Endothelial cell of umbilical vein (primary cell): ENCODE results near the gene HGF. TPM values are rescaled to one million over a fixed set of nuclear protein-coding genes. Genes with fewer than 3 reads are reported as not detected.

ENCODE experiments used
- BruUV-seq: library from RNA; stranded (reverse); fragments of 400-500 nt; replicated peaks from 2 replicates; lab custom pipeline; 2021; lab: Mats Ljungman, UMichigan
- CTCF ChIA-PET: fragments of 300-600, 350-600 bp; sonication (Branson Sonifier 250); formaldehyde crosslinking; loops from one replicate; lab custom pipeline; 2021; ENCODE audit warnings: antibody characterized with exemption, inconsistent platforms; lab: Charles Lee
- POLR2A ChIA-PET: fragments of 300-600, 350-600 bp; sonication (Branson Sonifier 250); formaldehyde crosslinking; loops from one replicate; lab custom pipeline; 2021; ENCODE audit warnings: antibody characterized with exemption, inconsistent platforms; lab: Charles Lee
- DNase-seq: peaks from one replicate; pipeline ENCODE4 v3.0.0-alpha.2; 2011; ENCODE audit warnings: low read depth, low spot score
- FAIRE-seq: peaks from 2 replicates; lab custom pipeline; 2011; peaks lifted over from hg19 to GRCh38; lab: Jason Lieb, UNC
- H2AFZ ChIP-seq: 2 replicates; pipeline ENCODE4 v1.6.0; 2012; ENCODE audit warnings: low read depth, low read length, control low read depth, inconsistent platforms
- H3K27ac ChIP-seq: 2 replicates; pipeline ENCODE4 v1.5.1; 2011; ENCODE audit warnings: low read depth, mild to moderate bottlenecking, control low read depth, low read length, moderate library complexity; ENCODE audit not compliant: insufficient read depth
- H3K27me3 ChIP-seq, 2 experiments: 2 replicates each; pipeline versions ENCODE4 v1.6.0 to v1.6.1; 2011; ENCODE audit warnings: low read length in 2 of 2, mixed read lengths in 1 of 2; ENCODE audit not compliant: control insufficient read depth in 2 of 2, insufficient read depth in 2 of 2
- H3K36me3 ChIP-seq, 2 experiments: 2 replicates in 1 of 2; 3 replicates in 1 of 2; pipeline ENCODE4 v1.5.1; 2011; ENCODE audit warnings: low read length in 2 of 2, mild to moderate bottlenecking in 1 of 2, moderate library complexity in 1 of 2; ENCODE audit not compliant: control insufficient read depth in 2 of 2, insufficient read depth in 2 of 2; ENCODE audit errors: extremely low read depth in 1 of 2
- H3K4me1 ChIP-seq: 3 replicates; pipeline ENCODE4 v1.5.1; 2011; ENCODE audit warnings: mild to moderate bottlenecking, low read length; ENCODE audit not compliant: control insufficient read depth, insufficient read depth; ENCODE audit errors: extremely low read depth
- H3K4me2 ChIP-seq: 2 replicates; pipeline ENCODE4 v1.6.1; 2011; ENCODE audit warnings: low read length, control low read depth, mixed read lengths; ENCODE audit not compliant: insufficient read depth
- H3K4me3 ChIP-seq, 3 experiments: fragments of 200-600 bp in 1 of 3; sonication (generic), shearing (Covaris generic) in 1 of 3; replicated peaks in 1 of 3; 2 replicates each; pipeline ENCODE4 v1.5.1; 2011 to 2016; ENCODE audit warnings: control low read depth in 3 of 3, low read length in 3 of 3, mild to moderate bottlenecking in 2 of 3, inconsistent platforms in 1 of 3, low read depth in 1 of 3, moderate library complexity in 1 of 3; ENCODE audit not compliant: insufficient read depth in 1 of 3
- H3K79me2 ChIP-seq: 2 replicates; pipeline ENCODE4 v1.6.0; 2012; ENCODE audit warnings: low read length, inconsistent platforms; ENCODE audit not compliant: control insufficient read depth, insufficient read depth
- H3K9ac ChIP-seq: replicated peaks from 2 replicates; pipeline ENCODE3; 2011; ENCODE audit warnings: low read length, control low read depth; ENCODE audit not compliant: insufficient read depth; ENCODE audit errors: extremely low read depth
- H3K9me1 ChIP-seq: replicated peaks from 3 replicates; pipeline ENCODE4 v1.6.0; 2011; ENCODE audit warnings: mild to moderate bottlenecking, low read length; ENCODE audit not compliant: control insufficient read depth, insufficient read depth; ENCODE audit errors: extremely low read depth
- H3K9me3 ChIP-seq: replicated peaks from 2 replicates; pipeline ENCODE4 v1.5.1; 2012; ENCODE audit warnings: low read length, inconsistent platforms; ENCODE audit not compliant: control insufficient read depth, insufficient read depth
- H4K20me1 ChIP-seq: replicated peaks from 2 replicates; pipeline ENCODE3; 2011; ENCODE audit warnings: mild to moderate bottlenecking, low read length; ENCODE audit not compliant: control insufficient read depth, insufficient read depth; ENCODE audit errors: extremely low read depth
- EZH2 ChIP-seq: IDR thresholded peaks from 2 replicates; pipeline ENCODE4 v1.6.1; 2012; ENCODE audit warnings: borderline replicate concordance, low read depth, mild to moderate bottlenecking, moderate library complexity, low read length, inconsistent platforms; ENCODE audit not compliant: severe bottlenecking
- FOS ChIP-seq: IDR thresholded peaks from 2 replicates; pipeline ENCODE4 v1.6.1; 2011; ENCODE audit warnings: mild to moderate bottlenecking, low read length, moderate library complexity, borderline replicate concordance; ENCODE audit not compliant: insufficient read depth
- GATA2 ChIP-seq: IDR thresholded peaks from 2 replicates; pipeline ENCODE4 v1.7.0; 2011; ENCODE audit warnings: low read depth, mild to moderate bottlenecking, moderate library complexity, mixed read lengths, low read length; ENCODE audit not compliant: insufficient read length, insufficient read depth
- JUN ChIP-seq: IDR thresholded peaks from 2 replicates; pipeline ENCODE4 v1.6.1; 2011; ENCODE audit warnings: borderline replicate concordance, low read depth; ENCODE audit not compliant: insufficient read length, insufficient read depth
- MYC ChIP-seq: IDR thresholded peaks from one replicate; pipeline ENCODE4 v1.6.1; 2011; ENCODE audit warnings: mild to moderate bottlenecking, low read depth, low read length
- POLR2A ChIP-seq: IDR thresholded peaks from 2 replicates; pipeline ENCODE4 v1.6.1; 2012; ENCODE audit warnings: low read depth, mild to moderate bottlenecking, control low read depth, low read length
- POLR2AphosphoS5 ChIP-seq: IDR thresholded peaks from 2 replicates; pipeline ENCODE4 v1.6.1; 2012; ENCODE audit warnings: low read depth, mild to moderate bottlenecking, control low read depth, low read length, moderate library complexity; ENCODE audit not compliant: insufficient read depth
- dilution Hi-C: fragments of 300-500 bp; cut with MboI; formaldehyde crosslinking; loops from one replicate; pipeline ENCODE4 v1.15.0; 2019; ENCODE audit warnings: low sequenced_read_pairs; ENCODE audit not compliant: extremely low pct_ligation_motif_present
- intact Hi-C: fragments of 100-400 bp; cut with micrococcal nuclease; formaldehyde crosslinking; loops from one replicate; pipeline ENCODE4 v1.10.0; 2022
- polyA plus RNA-seq, 4 experiments: library from polyadenylated mRNA; depleted of rRNA in 3 of 4; stranded (reverse) in 3 of 4; unstranded in 1 of 4; fragments of >200 nt; gene quantifications; 2 replicates each; pipeline versions ENCODE4 v1.2.1 to v1.2.3, GENCODE V29; 2011 to 2012; ENCODE audit warnings: missing spikeins in 1 of 4
- total RNA-seq: library from RNA; stranded (reverse); gene quantifications from 2 replicates; pipeline ENCODE4 v1.2.3, GENCODE V29; 2021
- TF ChIP-seq, protein P1 (sequence below): IDR thresholded peaks from 2 replicates; pipeline ENCODE4 v1.6.1; 2011; ENCODE audit not compliant: insufficient read depth, insufficient read length
- TF ChIP-seq, protein P2 (sequence below), 2 donors: IDR thresholded peaks; 1 replicate in 1 of 2; 2 replicates in 1 of 2; pipeline ENCODE4 v1.5.1; 2011; ENCODE audit warnings: low read length in 2 of 2, mild to moderate bottlenecking in 2 of 2, moderate library complexity in 2 of 2, control low read depth in 1 of 2, inconsistent platforms in 1 of 2, low read depth in 1 of 2; ENCODE audit not compliant: insufficient read depth in 1 of 2; ENCODE audit errors: extremely low read depth in 1 of 2

HGF gene
- total and polyA plus RNA-seq, 2 donors (not counting 3 experiments of a cell fraction or from before 2014, with no cell fraction given) = 0.15 to 0.18 TPM

DNA sequence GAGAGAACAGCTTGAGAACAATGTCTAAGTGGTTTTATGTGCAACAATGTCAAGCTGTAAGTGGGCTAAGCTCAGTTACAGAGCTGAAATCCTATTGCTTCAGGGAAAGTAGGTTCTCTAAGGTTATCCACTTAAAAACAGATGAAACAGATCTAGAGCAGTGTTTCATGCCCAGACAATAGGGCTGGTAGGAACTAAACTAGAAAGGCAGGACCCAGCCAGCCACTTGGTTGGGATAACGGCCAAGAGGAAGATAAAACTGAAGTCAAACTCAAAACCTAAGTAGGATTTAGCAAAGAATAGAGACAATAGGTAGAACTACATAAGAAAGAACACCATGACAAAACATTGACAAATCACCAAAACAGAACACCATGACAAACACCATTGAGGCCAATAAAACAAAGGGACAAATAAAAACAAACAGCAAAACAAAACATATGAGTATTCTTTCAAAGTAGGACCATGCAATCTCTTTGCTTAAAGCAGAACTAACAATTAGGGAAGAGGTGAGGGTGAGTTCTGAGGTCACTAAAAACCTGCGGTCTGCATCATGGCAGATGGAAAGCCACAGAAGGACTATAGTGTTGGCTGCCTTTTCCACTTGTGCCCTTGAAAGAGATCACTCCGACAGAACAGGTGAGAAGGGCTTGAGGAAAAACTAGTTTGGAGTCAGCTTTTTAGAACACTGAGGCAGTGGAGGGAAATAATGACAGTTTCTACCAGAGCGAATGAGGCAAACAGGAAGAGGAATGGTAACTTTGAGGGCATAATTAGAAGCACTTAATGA, 81.0 kb downstream of the HGF start:
- DNase-seq = no peak
- intact Hi-C loops (no loop called here), dilution Hi-C loops (no loop called here)
- BruUV-seq = no TSS peak
- Histone ChIP-seq H3K9ac (no peak overlapping the region), H4K20me1 (no peaks in the 10 kb centered on the region), H3K9me1 (no peaks in the 10 kb centered on the region), H3K9me3 (no peaks in the 10 kb centered on the region), H3K4me3 (no peak overlapping the region), H3K27me3 (no peaks in the 10 kb centered on the region), H3K36me3 (no peaks in the 10 kb centered on the region), H3K27ac (no peak overlapping the region), H3K4me2 (no peak overlapping the region), H3K79me2 (no peaks in the 10 kb centered on the region), H2AFZ (no peak overlapping the region), H3K4me1 (peaks cover 15% of the 10 kb centered on the region)
- TF ChIP-seq EZH2 (no peak), POLR2A (no peak), GATA2 (no peak), POLR2AphosphoS5 (no peak), FOS (no peak), JUN (no peak), MYC (no peak)
- TF ChIP-seq, protein P1, sequence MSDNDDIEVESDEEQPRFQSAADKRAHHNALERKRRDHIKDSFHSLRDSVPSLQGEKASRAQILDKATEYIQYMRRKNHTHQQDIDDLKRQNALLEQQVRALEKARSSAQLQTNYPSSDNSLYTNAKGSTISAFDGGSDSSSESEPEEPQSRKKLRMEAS = no peak
- TF ChIP-seq, protein P2, sequence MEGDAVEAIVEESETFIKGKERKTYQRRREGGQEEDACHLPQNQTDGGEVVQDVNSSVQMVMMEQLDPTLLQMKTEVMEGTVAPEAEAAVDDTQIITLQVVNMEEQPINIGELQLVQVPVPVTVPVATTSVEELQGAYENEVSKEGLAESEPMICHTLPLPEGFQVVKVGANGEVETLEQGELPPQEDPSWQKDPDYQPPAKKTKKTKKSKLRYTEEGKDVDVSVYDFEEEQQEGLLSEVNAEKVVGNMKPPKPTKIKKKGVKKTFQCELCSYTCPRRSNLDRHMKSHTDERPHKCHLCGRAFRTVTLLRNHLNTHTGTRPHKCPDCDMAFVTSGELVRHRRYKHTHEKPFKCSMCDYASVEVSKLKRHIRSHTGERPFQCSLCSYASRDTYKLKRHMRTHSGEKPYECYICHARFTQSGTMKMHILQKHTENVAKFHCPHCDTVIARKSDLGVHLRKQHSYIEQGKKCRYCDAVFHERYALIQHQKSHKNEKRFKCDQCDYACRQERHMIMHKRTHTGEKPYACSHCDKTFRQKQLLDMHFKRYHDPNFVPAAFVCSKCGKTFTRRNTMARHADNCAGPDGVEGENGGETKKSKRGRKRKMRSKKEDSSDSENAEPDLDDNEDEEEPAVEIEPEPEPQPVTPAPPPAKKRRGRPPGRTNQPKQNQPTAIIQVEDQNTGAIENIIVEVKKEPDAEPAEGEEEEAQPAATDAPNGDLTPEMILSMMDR (IDR thresholded peaks at IDR 0.05; ENCODE audit: extremely low read depth in 1 of 2, insufficient read depth in 1 of 2, low read depth in 1 of 2, low read length in 2 of 2) = no peak
- POLR2A ChIA-PET = no interaction called here
- FAIRE-seq = no peak
- CTCF ChIA-PET = no interaction called here
